GM20431 (cell line): ENCODE measurements around the gene NHSL1.

Experiments used
- in situ Hi-C: fragments of 300-500 bp; cut with MseI, MboI; formaldehyde crosslinking; loops from one replicate; pipeline ENCODE4 v1.15.0; 2020; ENCODE audit warnings: low sequenced_read_pairs; ENCODE audit not compliant: unreplicated experiment

NHSL1 gene

GRCh38 chr6:138499303-138500018 is at the start of gene NHSL1:
Gene NHSL1, minus strand, starts transcription at chr6:138499494. Its CDS starts 204 bp downstream, at chr6:138499290.
- in situ Hi-C loops: no loop called here

GRCh38 chr6:138546733-138547185 is 47.5 kb upstream of the NHSL1 start:
- in situ Hi-C loops: no loop called here

GRCh38 chr6:138545621-138545980 is 46.3 kb upstream of the NHSL1 start:
- in situ Hi-C loops: no loop called here

GRCh38 chr6:138544501-138544900 is 45.2 kb upstream of the NHSL1 start:
- in situ Hi-C loops: no loop called here

GRCh38 chr6:138543657-138544056 is 44.4 kb upstream of the NHSL1 start:
- in situ Hi-C loops: no loop called here

- in situ Hi-C loops: no loop called here
Observed at GRCh38 chr6:138541823-138542481, 42.7 kb upstream of the NHSL1 start.

DNA sequence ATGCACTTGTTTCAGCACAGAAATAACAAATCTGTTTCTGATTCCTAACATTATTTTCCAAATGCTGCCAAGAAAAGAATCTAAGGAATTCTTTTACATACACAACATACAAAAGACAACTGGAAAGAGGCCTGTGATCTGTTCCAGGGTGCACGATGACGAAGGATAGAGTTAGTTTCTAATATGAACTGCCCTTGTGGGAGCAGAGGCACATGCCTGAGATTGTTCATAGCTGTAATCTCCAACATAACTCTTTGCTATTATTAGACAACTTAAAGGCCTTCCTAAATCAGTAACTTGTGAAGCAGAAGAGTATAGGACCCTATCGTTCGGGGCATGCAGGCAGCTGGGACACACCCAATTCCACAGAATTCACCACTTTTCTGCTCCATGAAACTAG is 41.2 kb upstream of the NHSL1 start:
- in situ Hi-C loops: no loop called here

GRCh38 chr6:138539876-138540275 is 40.6 kb upstream of the NHSL1 start:
- in situ Hi-C loops: no loop called here

DNA sequence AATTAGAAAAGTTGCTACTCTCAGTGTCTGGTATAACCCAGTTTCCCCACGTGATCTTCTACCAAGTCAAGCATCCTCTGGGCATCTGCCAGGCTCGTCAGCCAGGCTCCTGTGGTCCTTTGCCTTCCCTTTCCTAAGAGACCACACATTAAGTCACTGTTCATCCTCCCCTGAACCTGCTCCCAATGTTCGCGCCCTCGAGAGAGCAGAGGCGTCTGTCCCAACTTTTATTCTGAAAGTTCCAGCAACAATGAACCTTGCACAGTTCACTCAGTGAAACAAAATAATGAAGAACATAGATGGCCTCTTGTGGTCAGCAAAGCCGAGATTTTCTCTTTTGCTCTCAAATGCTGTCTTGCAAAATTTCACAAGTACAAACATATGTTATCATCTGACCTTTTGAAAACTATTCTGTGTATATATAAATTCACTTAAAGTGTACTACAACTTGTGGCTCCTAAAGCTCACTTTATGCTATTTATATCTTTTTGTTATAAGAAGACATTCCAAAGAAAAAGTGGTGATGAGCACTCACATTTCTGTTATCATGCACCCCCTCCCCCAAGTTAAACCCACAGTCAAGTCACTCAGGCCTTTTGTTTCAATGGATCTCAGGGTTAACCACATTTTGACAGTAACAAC is 39.2 kb upstream of the NHSL1 start:
- in situ Hi-C loops: no loop called here

GRCh38 chr6:138537106-138537505 is 37.8 kb upstream of the NHSL1 start:
- in situ Hi-C loops: no loop called here

DNA sequence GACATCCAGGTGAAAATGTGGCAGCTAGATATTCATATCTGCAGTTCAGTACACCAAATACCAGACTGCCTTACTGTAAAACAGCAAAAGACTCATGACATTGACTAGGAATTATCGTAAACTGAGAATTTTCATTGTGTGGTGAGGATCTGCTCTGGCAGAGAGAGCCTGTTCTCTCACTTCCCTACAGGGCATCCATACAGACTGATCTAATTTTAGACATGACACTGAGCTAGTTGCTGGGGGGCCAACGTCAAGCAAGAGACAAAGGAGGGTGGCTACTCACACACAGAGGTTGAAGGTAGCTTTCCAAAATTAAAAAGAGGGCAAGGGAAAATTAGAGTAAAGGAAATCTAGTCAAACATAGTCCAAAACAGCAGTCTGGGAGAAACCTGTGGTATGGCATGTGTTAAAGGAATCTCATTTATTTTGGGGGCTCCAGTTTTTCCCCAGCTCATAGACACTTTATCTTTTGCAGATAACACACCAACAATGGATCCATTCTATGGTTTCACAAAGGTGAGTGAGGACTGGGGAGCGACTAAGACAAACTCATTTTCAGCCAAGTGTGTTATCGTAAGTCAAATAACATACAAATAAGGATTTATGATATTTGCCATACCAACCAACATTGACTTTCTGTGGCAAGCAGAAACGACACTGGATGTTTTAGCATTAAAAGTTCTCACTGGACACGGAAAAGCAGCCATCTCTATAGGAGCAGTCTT is 36.6 kb upstream of the NHSL1 start:
- in situ Hi-C loops: no loop called here

DNA sequence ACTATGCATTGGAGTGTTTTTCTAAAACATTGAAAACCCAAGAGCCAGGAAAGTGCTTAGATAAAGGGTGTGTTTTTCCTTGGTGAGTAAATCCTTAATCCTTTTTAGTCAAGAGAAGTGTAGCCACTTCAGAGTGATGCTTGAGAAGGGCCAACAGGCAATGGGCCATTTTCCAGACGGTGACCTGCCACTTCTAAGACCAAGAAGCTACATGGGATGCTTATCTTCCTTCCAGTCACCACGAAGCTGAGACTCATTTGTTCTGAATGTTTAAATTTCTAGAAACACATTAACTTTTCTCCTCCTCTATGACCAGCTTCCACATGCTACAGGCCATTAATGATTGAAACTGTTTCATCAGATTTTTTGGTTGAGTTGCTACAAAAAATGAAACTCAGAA is 34.4 kb upstream of the NHSL1 start:
- in situ Hi-C loops: no loop called here

- in situ Hi-C loops: no loop called here
Observed at GRCh38 chr6:138531387-138531786, 32.1 kb upstream of the NHSL1 start.

DNA sequence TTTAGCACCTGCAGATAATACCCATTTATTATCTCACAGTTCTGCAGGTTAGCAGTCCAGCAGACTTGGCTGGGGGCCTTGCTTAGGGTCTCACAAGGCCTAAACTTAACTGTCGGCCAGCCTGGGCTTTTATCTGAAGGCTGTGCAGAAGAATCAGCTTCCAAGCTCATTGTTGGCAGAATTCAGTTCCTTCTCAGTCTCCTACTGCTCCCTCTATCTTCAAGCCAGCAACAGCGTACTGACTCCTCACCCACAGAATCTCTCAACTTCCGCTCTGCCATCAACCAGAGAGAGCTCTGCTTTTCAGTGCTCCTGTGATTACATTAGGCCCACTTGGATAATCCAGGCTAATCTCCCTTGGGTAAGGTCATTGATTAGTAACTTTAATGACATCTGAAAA is 30.2 kb upstream of the NHSL1 start:
- in situ Hi-C loops: no loop called here

GRCh38 chr6:138528956-138529355 is 29.7 kb upstream of the NHSL1 start:
- in situ Hi-C loops: no loop called here

- in situ Hi-C loops: no loop called here
Observed at GRCh38 chr6:138528137-138528536, 28.8 kb upstream of the NHSL1 start.

- in situ Hi-C loops: no loop called here
Observed at GRCh38 chr6:138527411-138528088, 28.3 kb upstream of the NHSL1 start.

GRCh38 chr6:138526822-138527235 is 27.5 kb upstream of the NHSL1 start:
- in situ Hi-C loops: no loop called here

DNA sequence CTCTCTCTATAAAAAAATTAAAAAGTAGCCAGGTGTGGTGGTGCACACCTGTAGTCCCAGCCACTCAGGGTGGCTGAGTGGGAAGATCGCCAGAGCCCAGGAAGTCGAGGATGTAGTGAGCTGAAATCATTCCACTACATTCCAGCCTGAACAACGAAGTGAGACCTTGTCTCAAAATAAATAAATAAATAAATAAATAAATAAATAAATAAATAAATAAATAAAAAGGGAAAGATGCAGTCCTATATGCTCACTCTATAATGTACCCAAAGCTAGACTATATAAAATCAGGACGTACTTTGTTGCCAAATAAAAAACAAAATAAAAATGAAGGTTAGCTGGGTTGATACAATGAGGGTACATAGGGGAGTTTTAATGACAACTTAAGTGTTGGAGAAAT is 26.1 kb upstream of the NHSL1 start:
- in situ Hi-C loops: no loop called here

DNA sequence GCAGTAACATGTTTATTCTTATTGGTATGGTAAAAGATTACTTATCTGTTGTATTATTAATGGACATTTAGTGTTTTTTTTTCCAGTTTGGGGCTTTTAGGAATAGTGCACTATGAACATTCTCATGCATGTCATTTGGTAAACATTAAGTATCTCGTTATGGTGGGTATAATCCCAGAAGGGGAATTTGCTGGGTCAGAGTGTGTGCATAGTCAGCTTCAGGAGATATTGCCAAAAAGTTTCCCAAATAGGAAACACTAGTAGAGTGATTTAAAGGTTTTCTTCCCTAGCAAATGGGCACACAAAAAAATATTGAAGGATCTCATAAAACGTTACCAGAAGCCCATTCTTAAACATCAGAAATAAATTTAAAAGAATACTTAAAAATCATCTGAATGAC is 25.2 kb upstream of the NHSL1 start:
- in situ Hi-C loops: no loop called here
